Measurements from ENCODE around the gene MAGT1.
"Not testable (repeated sequence)": the region's sequence is repeated elsewhere in the genome, so short reads cannot be mapped to it uniquely, and the experiment has no call there.

DNA sequence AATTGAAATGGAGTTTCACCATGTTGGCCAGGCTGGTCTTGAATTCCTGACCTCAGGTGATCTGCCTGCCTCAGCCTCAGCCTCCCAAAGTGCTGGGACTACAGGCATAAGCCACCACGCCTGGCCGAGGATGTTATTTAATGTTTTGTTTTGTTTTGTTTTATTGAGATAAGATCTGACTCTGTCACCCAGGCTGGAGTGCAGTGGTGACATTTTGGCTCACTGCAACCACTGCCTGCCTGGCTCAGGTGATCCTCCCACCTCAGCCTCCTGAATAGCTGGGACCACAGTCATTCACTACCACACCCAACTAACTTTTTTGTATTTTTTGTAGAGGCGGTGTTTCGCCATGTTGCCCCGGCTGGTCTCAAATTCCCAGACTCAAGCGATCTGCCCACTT is 49.8 kb upstream of the MAGT1 start:
- not testable (repeated sequence) for TF ChIP-seq CTCF, POLR2A (IDR thresholded peaks at IDR 0.05)
